Common myeloid progenitor, CD34-positive (primary cell): ENCODE data around the gene LYZL4.

ENCODE experiments used
- CTCF ChIA-PET: fragments of 350-600 bp; sonication (Branson Sonifier 250); formaldehyde crosslinking; loops from one replicate; lab custom pipeline; 2021; ENCODE audit warnings: antibody characterized with exemption; lab: Charles Lee
- POLR2A ChIA-PET: fragments of 350-600 bp; sonication (Branson Sonifier 250); formaldehyde crosslinking; loops from one replicate; lab custom pipeline; 2021; ENCODE audit warnings: antibody characterized with exemption; lab: Charles Lee
- DNase-seq, 3 donors: peaks; one replicate each; pipeline versions ENCODE4 v3.0.0 to v3.0.0-alpha.2; 2013
- H3K27ac ChIP-seq, 2 experiments: 1 replicate in 1 of 2; 2 replicates in 1 of 2; pipeline ENCODE4 v1.7.0; 2013; ENCODE audit warnings: inconsistent platforms in 2 of 2, low read length in 2 of 2, mild to moderate bottlenecking in 2 of 2, low read depth in 1 of 2, moderate library complexity in 1 of 2; ENCODE audit not compliant: severe bottlenecking in 2 of 2, insufficient read depth in 1 of 2, poor library complexity in 1 of 2
- H3K27me3 ChIP-seq, 5 experiments: replicated peaks in 2 of 5; 1 replicate in 3 of 5; 2 replicates in 2 of 5; pipeline versions ENCODE4 v1.6.1 to v1.7.0; 2013; ENCODE audit warnings: low read length in 4 of 5, mild to moderate bottlenecking in 2 of 5, moderate library complexity in 2 of 5, inconsistent platforms in 1 of 5; ENCODE audit not compliant: insufficient read depth in 5 of 5, control insufficient read depth in 4 of 5
- H3K36me3 ChIP-seq, 4 experiments: 1 replicate in 2 of 4; 2 replicates in 2 of 4; pipeline versions ENCODE4 v1.6.1 to v1.7.0; 2013; ENCODE audit warnings: low read length in 3 of 4, control low read depth in 1 of 4, mild to moderate bottlenecking in 1 of 4; ENCODE audit not compliant: control insufficient read depth in 4 of 4, insufficient read depth in 4 of 4
- H3K4me1 ChIP-seq, 4 experiments: 1 replicate in 3 of 4; 2 replicates in 1 of 4; pipeline versions ENCODE4 v1.6.1 to v1.7.1; 2013; ENCODE audit warnings: low read length in 3 of 4, mild to moderate bottlenecking in 3 of 4, control low read depth in 1 of 4, inconsistent platforms in 1 of 4, moderate library complexity in 1 of 4; ENCODE audit not compliant: control insufficient read depth in 4 of 4, insufficient read depth in 4 of 4; ENCODE audit errors: control extremely low read depth in 1 of 4
- H3K4me3 ChIP-seq, 7 experiments: 1 replicate in 4 of 7; 2 replicates in 3 of 7; pipeline versions ENCODE4 v1.5.1 to v1.7.0; 2013; ENCODE audit warnings: mild to moderate bottlenecking in 7 of 7, low read length in 6 of 7, moderate library complexity in 6 of 7, inconsistent platforms in 2 of 7, low read depth in 2 of 7, control low read depth in 1 of 7; ENCODE audit not compliant: insufficient read depth in 4 of 7, control insufficient read depth in 1 of 7; ENCODE audit errors: extremely low read depth in 1 of 7
- H3K9me3 ChIP-seq, 5 experiments: 1 replicate in 4 of 5; 2 replicates in 1 of 5; pipeline versions ENCODE4 v1.6.1 to v1.7.1; 2013; ENCODE audit warnings: low read length in 4 of 5, mild to moderate bottlenecking in 2 of 5, inconsistent platforms in 1 of 5, low read depth in 1 of 5, moderate library complexity in 1 of 5; ENCODE audit not compliant: control insufficient read depth in 4 of 5, insufficient read depth in 2 of 5; ENCODE audit errors: control extremely low read depth in 1 of 5
- WGBS: methylation state at CpG from one replicate; pipeline ENCODE4 v1.1.5; 2013; ENCODE audit not compliant: insufficient coverage; 5-methylcytosine and 5-hydroxymethylcytosine counted together

Gene LYZL4

GRCh38 chr3:42357335-42357734 lies 53.1 kb downstream of the LYZL4 start:
- H3K4me1 ChIP-seq = no peaks in the 10 kb centered on the region
- H3K27ac ChIP-seq = no peak overlapping the region
- POLR2A ChIA-PET = no interaction called here
- WGBS = no CpG with 5 or more reads among the region's 1 CpG
- H3K4me3 ChIP-seq = no peak overlapping the region
- no peak for DNase-seq
- CTCF ChIA-PET = no interaction called here
- H3K36me3 ChIP-seq = no peaks in the 10 kb centered on the region
- H3K9me3 ChIP-seq = peaks cover 0 to 5% (median 3%) of the 10 kb centered on the region in 5 experiments
- H3K27me3 ChIP-seq = peaks cover 0 to 6% (median 0%) of the 10 kb centered on the region in 5 experiments

GRCh38 chr3:42355612-42356011 lies 54.8 kb downstream of the LYZL4 start:
- H3K4me3 ChIP-seq = no peak overlapping the region
- CTCF ChIA-PET = no interaction called here
- peaks cover 0 to 5% (median 0%) of the 10 kb centered on the region in 5 experiments for H3K27me3 ChIP-seq
- no peaks in the 10 kb centered on the region for H3K36me3 ChIP-seq
- H3K4me1 ChIP-seq = no peaks in the 10 kb centered on the region
- no peak for DNase-seq
- POLR2A ChIA-PET = no interaction called here
- H3K9me3 ChIP-seq = peaks cover 0 to 6% (median 4%) of the 10 kb centered on the region in 5 experiments
- no peak overlapping the region for H3K27ac ChIP-seq

- ChIA-PET CTCF (interaction anchor here (1.1 kb wide), 1 partner anchor 35 kb away, joined by 3 read pairs; no protein-coding TSS in a partner anchor), POLR2A (no interaction called here)
- no peaks in the 10 kb centered on the region for H3K4me1 ChIP-seq
These were observed 56.8 kb downstream of the LYZL4 start for GRCh38 chr3:42353631-42354030.

GRCh38 chr3:42351207-42351606 lies 59.2 kb downstream of the LYZL4 start:
- 95% methylated on average over 2 of the region's 2 CpGs for WGBS
- no peak for DNase-seq
- POLR2A ChIA-PET = no interaction called here

More at GRCh38 chr3:42353631-42354030, 56.8 kb downstream of the LYZL4 start:
- Histone ChIP-seq H3K36me3 (no peaks in the 10 kb centered on the region), H3K9me3 (peaks cover 0 to 6% (median 4%) of the 10 kb centered on the region in 5 experiments), H3K4me3 (no peak overlapping the region), H3K27me3 (peaks cover 0 to 5% (median 0%) of the 10 kb centered on the region in 5 experiments), H3K27ac (no peak overlapping the region)
- DNase-seq = no peak

GRCh38 chr3:42349765-42350594 lies 60.4 kb downstream of the LYZL4 start:
- 96% methylated on average over 4 of the region's 7 CpGs for WGBS
- Histone ChIP-seq H3K27ac (no peak overlapping the region), H3K36me3 (no peaks in the 10 kb centered on the region), H3K9me3 (peaks cover 0 to 3% (median 0%) of the 10 kb centered on the region in 5 experiments), H3K4me3 (no peak overlapping the region), H3K27me3 (peaks cover 0 to 5% (median 0%) of the 10 kb centered on the region in 5 experiments), H3K4me1 (no peaks in the 10 kb centered on the region)
- CTCF ChIA-PET = interaction anchor here (1.4 kb wide), 1 partner anchor 19 kb away, joined by 3 read pairs; no protein-coding TSS in a partner anchor
- DNase-seq = no peak
- POLR2A ChIA-PET = no interaction called here

More at GRCh38 chr3:42351207-42351606, 59.2 kb downstream of the LYZL4 start:
- no peaks in the 10 kb centered on the region for H3K36me3 ChIP-seq
- CTCF ChIA-PET = interaction anchor here (0.6 to 1.3 kb wide), 2 partner anchors 90 to 708 kb away, joined by 3 read pairs; no protein-coding TSS in a partner anchor
- H3K9me3 ChIP-seq = peaks cover 0 to 6% (median 4%) of the 10 kb centered on the region in 5 experiments
- no peaks in the 10 kb centered on the region for H3K4me1 ChIP-seq
- peaks cover 0 to 5% (median 0%) of the 10 kb centered on the region in 5 experiments for H3K27me3 ChIP-seq
- no peak overlapping the region for H3K27ac ChIP-seq
- H3K4me3 ChIP-seq = no peak overlapping the region

- 100% methylated on average over 1 of the region's 2 CpGs for WGBS
- ChIA-PET CTCF (interaction anchor here (0.5 kb wide), 1 partner anchor 90 kb away, joined by 3 read pairs; no protein-coding TSS in a partner anchor), POLR2A (no interaction called here)
- no peaks in the 10 kb centered on the region for H3K4me1 ChIP-seq
- peaks cover 0 to 2% (median 0%) of the 10 kb centered on the region in 5 experiments for H3K27me3 ChIP-seq
- no peak overlapping the region for H3K27ac ChIP-seq
- H3K36me3 ChIP-seq = no peaks in the 10 kb centered on the region
- peaks cover 0 to 3% (median 0%) of the 10 kb centered on the region in 5 experiments for H3K9me3 ChIP-seq
- no peak overlapping the region for H3K4me3 ChIP-seq
- DNase-seq = no peak
These were observed 62.5 kb downstream of the LYZL4 start for GRCh38 chr3:42347928-42348327.
